HG03342 (cell line): Measurements from ENCODE around the gene KDM3B.

Experiments used
- ATAC-seq: cut with Tn5 transposase; IDR thresholded peaks from one replicate; pipeline ENCODE4 v1.9.1; 2021; ENCODE audit warnings: mild to moderate bottlenecking, moderate library complexity; ENCODE audit not compliant: unreplicated experiment

The KDM3B gene

DNA sequence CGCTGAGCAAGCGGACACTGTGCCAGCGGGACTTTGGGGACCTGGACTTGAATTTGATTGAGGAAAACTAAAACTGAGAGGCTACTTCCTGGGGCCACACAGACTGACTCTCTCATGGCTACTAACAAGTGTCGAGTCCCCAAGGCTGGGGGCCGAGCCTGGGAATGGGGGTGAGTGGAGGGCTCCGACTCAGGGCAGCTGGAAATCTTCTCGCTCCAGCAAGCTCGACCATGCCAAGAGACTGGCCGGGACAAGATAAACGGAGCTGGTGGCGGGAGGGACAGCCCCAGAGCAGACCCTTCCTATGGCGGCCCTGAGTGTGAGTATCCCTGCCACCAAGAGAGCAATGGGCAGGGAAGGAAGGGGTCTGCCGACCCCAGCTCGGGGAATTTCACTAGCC lies 5.6 kb upstream of the KDM3B start:
- ATAC-seq, result no peak

DNA sequence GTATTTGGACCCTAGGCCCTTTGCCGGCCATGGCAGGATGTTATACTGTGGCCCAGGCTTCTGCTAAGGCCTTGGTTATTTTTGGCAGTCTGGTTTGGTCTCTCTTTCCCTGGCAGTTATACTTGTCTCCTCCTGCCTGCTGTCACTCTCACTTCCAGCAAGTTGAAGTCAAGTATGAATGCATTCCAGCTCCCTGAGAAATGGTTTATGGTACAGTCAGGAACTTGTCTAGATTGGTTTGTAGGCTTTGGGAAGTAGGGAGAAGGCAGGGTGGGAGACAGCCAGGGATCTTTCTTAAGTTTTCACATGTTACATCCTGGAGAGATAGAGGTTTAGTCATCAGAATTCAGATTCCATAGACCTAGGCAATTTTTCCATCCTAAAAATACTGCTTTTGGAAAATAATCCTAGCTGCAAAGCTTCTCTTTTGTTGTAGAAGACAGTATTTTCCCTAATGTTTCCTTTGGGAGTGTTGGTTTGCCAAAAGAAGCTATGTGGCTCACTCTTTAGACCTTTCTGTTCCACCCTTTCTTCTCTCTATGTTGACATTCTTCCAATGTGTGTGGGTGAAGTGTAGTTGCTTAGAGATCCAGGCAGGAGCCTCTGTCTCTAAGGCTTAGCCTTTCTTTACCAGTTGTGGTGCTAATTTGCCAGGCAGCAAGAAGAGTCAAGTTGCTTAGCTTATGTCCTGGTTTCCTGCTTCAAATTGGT lies 2.5 kb upstream of the KDM3B start:
- ATAC-seq, result no peak

DNA sequence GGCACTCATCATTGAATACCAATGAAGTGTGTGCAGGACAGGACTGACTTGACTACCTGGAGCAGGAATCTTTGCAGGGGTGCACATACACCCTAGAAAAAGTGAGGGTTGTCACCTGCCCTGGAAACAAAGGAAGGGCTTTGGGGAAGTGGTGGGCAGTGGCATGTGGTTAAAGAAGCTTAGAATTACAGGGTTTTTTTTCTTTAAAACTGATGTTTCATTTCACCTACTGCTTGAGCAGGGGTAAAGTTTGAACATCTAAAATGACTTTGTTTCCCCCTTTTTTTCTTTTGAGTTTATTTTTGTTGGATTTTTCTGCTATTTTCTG lies 2.0 kb upstream of the KDM3B start:
- ATAC-seq, result no peak

DNA sequence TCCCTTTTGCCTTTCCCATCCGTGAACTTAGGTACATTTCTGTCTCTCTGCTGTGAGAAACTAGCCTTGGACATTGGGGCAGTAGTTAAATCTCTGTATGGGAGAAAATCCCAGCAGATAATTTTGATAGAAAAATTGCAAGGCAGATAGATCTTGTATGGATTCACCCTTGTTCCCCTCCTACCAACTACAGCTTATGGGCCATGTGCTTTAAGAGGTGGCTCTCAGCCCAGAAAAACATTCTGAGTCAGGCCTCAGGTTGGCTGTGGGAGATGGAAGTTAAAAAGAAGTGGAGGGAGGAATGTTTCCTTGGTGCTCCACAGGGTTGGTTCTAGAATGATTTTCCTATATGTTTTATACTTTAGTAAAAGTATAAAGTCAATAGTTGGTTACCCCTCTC lies 1.4 kb upstream of the KDM3B start:
- no peak for ATAC-seq

DNA sequence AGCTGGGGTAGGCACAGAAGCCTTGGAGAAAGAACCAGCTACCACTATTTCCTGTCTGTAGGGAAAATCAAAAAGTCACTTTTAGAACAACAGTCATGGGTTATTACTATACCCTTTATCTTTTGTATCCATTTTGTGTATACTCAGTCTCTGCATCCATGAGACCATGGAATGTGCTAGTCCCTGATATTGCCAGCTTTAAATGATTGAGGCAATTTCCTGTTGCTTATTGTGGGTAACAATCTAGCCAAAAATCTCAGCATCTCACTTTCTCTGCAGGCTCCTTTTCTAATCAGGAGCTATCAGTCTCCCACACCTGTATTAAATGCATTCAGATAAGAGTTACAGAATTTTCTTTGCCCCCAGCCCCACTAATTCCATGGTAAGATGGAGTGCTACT lies 968 bp upstream of the KDM3B start:
- no peak for ATAC-seq

DNA sequence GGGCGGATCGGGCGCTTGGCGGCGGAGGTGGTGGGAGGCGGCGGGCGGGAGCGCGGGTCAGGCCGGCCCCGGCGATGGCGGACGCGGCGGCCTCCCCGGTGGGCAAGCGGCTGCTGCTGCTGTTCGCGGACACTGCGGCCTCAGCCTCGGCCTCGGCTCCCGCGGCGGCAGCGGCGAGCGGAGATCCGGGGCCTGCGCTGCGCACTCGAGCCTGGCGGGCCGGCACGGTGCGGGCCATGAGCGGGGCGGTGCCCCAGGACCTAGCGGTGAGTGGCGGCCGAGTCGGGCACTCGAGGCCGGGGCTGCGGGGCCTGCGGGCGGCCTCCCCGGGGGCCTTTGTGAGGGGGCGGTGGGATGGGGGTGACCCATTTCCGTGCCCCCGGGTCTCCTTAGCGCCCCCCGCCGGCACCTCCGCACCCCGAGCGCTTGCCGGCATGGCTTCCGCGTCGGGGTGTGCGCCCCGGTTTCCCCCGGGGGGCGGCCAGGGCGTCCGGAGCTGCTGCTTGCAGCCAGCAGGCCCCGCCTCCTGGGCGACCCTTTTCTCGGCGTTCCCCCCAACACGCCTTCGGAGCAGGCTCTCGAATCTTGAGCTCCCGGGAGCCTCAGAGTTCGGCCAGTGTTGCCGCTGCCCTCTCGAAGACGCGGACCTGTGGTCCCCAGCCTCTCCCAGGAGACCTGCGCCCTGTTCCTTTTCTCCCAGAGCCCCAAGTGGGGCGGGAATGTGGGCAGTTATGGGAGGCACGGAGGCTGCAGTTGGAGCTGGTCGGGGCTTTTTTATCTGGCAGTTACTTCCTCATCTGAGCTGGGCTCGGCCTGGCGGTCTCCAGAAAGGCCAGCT lies 456 bp downstream of the KDM3B start:
- peak; percentile 36 for ATAC-seq

DNA sequence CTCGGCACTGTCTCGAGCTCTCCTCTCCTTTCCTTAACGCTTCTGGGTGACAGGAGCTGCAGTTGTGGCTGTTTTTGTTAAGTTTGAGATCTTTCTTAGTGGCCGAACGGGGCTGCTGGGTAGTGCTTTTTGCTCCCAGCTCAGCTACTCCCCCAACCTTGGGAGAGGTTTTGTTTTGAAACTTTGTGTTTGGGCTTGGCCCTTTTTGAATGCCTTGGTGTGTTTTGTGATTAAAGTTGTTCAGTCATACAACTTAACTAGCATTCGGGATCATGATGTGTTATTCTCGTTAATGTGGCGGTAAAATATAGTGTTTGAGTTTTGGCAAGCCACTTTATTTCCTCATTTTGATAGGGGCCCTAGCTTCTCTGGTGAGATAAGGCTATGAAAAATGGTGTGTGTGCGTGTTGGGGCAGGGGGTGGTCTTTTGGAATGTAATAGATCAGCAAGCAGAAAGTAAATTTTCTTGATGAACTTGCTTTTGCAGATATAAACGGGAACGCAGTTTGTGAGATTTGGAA lies 1.1 kb downstream of the KDM3B start:
- no peak for ATAC-seq

DNA sequence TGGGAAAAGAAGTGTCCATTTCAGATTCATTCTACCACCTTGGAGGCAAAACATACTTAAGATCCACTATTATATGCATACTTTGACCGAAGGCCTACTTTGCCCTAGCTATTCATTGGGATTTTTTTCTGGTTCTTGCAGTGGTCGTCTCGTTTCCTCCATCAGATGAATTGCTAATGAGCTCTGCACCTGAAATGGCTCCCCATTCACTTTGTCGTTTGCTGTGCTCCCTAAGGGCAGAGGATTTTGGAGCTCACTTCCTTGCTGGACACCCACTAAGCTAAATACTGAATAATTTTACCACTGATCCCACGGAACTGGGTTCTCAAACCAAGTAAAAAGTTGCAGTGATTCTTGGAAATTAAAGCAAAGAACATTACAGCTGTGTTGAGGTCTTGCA lies 1.9 kb downstream of the KDM3B start:
- ATAC-seq, result no peak

DNA sequence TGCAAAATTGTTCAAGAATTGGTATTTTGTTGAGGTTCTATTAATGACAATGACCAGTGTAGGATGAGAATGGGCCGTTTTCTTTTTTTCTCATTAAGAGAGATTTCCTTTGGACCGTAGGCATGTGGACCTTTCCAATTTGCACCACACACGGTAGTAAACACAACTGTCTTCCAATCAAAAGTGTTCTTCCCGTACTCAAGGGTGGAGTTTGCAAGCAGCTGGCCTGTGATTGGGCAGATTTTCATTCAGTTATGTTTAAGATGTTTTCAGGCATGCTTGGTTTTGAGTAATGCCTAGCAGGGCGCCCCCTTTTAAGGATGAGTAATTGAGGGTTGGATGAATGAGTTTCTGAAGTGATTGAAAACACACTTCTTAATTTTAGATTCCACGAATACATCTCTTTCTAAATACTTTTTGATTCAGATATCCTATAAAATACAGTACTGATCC lies 2.5 kb downstream of the KDM3B start:
- no peak for ATAC-seq

DNA sequence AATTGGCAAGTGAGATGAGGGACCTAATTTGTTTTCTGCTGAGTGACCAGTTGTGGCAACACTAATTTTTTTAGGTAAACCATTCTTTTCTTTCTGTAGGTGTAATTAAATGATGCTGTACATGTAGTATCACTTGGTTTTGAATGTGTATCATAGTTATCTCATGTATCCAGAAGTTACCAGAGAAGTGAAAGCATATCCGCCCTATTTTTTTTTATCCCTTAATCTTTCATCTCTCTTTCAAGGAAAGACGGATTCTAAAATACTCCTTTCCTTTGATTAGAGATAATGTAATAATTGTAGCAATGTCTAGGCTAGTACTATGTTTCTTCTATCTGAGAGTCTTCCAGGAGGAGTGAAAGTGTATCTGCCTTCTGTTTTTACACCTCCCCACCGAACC lies 7.1 kb downstream of the KDM3B start:
- no peak for ATAC-seq

DNA sequence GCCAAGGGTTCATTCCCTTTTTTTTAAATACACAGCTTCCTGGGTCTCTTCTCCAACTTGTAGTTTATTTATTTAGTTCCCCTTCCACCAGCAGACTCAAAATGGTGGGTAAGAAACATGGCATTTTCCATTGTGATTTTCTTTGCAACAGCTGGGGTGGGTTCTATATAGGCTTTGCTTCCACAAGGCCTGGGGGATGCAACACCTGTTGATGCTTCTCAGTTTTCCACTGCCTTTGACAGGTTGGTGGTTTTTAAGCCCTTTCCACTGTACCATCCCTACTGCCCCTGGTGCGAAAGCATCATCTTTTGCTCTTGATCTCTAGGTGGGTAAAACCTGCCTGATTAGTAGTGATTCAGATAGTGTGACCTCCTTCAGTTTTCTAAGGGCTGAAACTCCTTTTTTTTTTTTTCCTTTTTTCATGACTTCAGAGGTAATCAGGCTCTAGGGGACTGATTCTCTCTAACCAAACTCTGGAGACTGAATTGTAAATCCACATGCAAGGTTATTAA lies 8.5 kb downstream of the KDM3B start:
- ATAC-seq, result no peak

DNA sequence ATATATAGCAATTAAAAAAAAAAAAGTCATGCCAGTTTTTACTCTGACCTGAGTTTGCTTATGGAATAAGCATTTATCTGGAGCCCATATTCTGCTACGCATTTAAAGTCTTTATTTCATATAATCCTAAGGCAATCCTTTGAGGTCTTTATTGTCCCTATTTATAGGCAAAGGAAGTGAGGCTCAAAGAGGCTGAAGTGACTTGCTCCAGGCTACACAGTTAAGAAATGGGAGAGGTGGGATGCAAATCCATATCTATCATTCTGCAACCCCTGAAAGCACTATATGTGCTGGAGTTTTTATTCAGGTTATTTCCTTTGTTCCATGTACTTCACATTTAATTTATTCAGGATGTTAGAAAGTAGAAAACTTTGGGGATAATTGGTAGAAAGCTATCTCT lies 12.1 kb downstream of the KDM3B start:
- no peak for ATAC-seq

DNA sequence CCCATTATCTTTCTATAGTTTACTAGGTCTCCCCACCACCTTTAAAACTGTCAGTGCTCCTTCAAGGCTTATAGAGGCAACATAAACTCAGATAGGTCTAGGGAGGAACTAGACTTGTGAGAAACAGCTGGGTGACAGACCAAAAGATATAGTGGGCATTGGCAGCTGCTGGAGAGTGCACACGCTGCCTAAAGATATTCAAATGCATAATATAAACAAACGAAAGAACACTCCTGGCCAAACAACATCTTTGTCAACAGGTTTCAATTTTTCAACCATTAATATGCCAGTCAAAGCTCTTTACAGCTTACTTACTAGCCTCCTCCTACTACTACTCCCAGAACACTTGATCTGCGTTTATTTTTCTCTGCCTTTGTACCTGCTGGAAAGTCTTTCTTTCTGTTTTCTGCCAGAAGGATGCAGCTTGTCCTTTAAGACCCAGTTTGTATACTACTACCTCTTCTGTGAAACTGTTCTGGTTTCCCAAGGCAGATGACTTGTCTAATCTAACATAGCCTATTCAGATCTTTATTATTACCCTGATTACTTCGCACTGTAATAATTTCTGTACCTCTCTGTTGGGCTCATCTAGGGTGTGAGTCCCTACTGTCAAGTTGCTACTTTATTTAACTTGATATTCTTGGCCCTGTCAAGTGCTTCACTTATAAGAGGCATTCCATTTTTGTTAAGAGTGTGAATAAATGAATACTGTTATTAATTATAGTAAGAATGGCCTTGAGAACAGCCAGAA lies 14.3 kb downstream of the KDM3B start:
- no peak for ATAC-seq

DNA sequence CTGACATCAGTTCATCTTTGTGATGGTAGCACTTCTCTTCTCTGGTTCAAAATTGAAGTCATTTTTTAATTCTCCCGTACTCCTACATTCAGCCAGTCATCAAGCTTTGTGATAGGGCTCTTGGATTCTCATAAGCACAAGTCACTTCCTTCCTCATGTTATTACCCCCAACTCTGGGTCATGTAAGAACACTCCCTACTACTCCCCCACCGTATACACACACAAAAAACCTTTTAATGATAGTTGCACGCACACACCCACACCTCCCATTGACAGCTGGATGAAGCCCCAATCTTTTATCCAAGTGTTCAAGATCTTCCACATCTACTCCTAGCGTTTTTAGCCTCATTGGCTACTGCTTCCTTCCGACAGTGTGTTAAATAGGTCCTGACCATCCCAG lies 16.8 kb downstream of the KDM3B start:
- no peak for ATAC-seq

DNA sequence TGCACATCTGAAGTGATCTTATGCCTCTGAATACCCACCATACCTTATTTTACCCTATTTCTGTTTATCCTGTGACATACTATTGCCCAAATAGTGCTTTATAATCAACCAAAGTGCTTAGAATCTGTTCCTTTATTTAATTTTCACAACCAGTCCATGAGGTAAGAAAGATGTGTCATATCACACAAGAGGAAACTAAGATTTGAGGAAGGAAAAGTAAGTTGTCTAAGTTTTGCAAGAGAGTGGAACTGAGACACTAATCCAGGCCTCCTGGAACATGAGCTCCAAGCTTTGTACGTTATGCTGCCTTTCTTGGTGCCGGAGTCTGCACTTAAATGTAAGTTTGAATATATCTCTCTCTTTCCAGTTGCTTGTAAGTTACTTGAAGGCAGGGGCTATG lies 17.2 kb downstream of the KDM3B start:
- ATAC-seq, result no peak

DNA sequence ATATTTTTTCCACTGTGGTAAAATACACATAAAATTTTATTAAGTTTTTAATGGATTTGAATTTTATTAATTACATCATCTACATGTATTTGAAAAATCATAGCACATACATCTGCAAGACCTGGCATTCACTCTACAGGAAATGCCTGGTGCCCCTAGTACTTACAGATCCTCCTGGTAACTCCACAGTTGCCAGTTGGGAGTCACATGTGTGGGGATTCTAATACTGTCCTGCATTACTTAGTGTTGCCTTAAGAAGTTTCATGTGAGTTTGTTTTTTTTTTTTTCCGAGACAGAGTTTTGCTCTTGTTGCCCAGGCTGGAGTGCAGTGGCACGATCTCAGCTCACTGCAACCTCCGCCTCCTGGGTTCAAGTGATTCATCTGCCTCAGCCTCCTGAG lies 18.1 kb downstream of the KDM3B start:
- no peak for ATAC-seq

DNA sequence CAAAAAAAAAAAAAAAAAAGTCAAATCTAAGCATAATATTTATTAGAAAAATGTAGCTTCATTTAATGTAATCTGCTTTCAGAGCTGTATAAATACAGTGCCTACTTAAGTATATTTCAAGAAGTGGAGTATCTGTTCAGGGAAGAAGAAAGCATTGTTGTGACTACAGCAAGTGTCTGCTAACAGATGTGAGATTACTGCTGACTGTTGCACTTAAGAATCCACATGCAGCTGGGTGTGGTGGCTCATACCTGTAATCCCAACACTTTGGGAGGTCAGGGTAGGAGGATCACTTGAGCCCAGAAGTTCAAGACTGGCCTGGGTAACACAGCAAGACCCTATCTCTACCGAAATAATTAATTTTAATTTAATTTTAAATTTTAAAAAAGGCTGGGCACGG lies 19.0 kb downstream of the KDM3B start:
- no peak for ATAC-seq

DNA sequence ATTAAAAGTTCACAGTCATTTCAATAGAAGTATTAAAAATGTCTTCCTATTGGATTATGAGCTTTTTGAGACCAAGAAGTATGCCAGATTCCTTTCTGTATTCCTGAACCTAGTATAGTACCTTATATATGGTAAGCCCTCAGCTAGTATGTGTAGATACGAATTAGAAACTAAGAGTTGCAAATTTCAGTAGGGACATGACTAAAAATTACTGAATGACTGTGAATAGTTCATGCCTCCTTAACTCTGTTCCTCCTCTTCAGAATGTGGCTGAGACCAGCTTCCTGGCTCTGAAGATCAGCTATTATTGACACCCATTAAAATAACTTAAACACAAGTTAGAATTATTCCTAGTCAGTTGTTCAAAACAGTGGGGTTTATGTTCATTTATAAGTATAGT lies 19.7 kb downstream of the KDM3B start:
- peak; percentile 71 for ATAC-seq

DNA sequence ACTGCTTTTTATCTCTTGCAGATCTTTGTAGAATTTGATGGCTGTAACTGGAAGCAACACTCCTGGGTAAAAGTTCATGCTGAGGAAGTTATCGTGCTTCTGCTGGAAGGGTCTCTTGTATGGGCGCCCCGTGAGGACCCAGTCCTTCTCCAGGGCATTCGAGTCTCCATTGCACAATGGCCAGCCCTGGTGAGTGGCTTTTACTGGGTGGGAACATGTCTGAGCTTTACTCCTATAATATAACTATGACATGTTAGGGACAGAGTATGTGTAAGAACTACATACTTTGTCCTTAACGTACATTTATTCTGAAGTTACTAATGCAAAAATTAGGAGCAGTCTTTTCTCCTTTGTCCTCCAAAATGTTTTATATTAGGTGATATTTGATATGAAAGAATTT lies 20.2 kb downstream of the KDM3B start:
- no peak for ATAC-seq

DNA sequence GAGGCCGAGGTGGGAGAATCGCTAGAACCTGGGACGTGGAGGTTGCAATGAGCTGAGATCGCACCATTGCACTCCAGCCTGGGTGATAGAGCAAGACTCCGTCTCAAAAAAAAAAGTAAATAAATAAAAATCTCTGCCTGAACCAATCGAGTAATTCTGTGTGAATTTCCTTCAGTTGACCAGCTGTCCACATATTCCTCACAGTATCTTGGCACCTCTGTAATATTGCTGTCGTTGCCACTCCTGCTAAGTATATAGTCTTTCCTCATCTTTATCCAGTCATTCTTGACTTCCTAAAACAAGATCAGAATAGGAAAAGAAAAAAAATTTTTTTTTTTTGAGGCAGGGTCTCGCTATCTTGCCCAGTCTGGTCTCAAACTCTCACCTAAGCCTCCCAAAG lies 29.9 kb downstream of the KDM3B start:
- ATAC-seq, result no peak

DNA sequence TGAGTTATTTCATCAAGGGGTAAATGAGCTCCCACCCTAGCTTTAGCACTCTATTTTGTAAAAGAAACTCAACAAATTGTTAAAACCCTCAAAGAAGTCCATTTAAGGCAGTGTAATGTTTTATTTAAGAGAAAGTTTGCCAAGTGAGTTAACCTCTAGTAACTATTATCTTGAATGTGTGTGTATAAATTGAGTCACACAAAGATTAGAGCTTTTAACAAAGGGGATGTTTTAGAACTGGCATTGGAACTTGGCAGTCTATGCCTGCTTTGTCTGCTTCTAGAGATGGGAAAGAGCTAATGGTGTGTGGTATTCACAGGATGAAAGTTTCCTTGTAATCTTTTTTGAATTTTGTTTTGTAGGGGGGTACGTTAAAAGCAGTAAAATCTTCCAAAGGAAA lies 33.2 kb downstream of the KDM3B start:
- ATAC-seq, result no peak
